Measurements from ENCODE around the gene C10orf71.

DNA sequence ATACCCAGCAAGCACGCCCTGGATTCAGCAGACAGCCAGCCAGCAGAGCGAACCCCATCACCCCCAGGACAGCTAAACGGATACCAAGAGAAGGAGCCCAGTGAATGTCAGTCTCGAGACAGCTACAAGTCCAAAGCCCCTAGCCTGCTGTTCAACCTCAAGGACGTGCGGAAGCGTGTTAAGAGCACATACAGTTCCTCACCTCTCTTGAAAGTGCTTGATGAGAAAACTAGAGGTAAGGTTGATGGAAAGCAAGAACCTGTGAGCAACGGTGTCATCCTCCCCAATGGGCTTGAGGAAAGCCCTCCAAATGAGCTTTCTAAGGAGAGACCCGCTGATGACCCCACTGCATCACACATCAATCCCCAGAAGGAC is 24.9 kb downstream of the C10orf71 start:
- TF ChIP-seq POLR2A (IDR thresholded peaks at IDR 0.05; ENCODE audit: low read length) (no peak), GATA1 (IDR thresholded peaks at IDR 0.05; ENCODE audit: low read depth, low read length) (no peak)

Measured in erythroblast (primary cell).